Measurements from ENCODE around the gene KIAA0232. TPM values are rescaled to one million over a fixed set of nuclear protein-coding genes. Genes with fewer than 3 reads are reported as not detected.
"Not testable (repeated sequence)": the region's sequence is repeated elsewhere in the genome, so short reads cannot be mapped to it uniquely, and the experiment has no call there.

KIAA0232 gene
- total and polyA plus RNA-seq, 10 donors, result 3.2 to 50.6 (median 34.5) TPM

DNA sequence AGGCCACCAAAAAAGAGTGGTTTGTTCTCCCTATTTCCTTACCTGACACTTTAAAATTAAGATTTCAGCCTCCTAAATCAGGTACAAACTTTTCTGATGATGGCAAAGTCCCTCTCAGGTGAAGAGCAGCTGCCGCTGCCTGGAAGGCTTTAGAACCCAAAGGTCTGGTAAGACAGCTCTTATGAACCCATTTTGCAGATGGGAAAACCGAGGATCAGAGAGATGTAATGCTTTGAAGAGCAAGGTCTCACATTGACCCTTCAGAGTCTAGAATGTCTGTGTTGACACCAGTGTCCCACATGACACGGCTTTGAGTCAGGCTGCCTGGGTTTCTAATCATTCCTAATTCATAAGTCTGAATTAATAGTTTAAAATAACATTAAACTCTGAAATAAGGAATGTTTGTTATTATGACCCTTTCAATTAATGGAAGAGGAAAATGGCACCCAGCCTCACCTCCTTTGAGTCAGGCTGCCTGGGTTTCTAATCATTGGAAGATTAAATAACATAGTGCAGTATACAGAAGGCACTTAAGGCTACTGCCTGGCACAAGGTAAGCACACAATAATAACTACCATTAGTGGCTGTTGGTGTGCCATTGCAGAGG is 27.9 kb upstream of the KIAA0232 start:
- 84 to 95% (median 86%) methylated on average over 3 of the region's 3 CpGs for WGBS, 5 donors

DNA sequence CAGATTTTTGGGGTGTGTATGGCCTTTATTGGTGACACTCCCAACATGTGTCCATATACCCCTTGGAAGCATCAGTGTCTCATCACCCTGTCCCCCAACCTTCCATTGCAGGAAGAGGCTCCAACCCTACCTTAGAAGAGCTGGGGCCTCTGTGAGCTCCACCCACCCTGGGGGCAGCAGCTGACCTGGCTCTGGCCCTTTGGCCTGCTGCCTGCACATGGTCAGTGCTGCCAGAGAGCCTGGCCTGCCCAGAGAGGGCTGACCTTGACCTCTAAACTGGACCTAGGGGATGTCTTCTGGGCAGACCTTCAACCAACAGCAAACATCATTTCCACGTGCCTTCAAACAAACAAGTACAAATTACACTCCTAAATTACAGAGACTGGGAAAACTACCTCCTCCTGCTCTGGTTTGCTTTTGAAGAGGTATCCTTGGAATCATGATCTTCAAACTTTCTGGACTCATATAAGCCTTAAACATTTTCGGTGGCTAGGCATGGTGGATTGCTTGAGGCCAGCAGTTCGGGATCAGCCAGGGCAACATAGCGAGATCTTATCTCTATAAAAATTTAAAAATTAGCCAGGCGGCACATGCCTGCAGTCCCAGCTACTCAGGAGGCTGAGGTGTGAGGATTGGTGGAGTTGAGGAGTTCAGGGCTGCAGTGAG is 27.3 kb upstream of the KIAA0232 start:
- Histone ChIP-seq H3K4me3 (no peak overlapping the region), H3K27ac (peak overlapping the region in 1 of 8 donors; percentile 33), H3K9me3 (no peaks in the 10 kb centered on the region), H3K36me3 (no peaks in the 10 kb centered on the region), H3K4me1 (peaks cover 0 to 28% (median 7%) of the 10 kb centered on the region in 6 donors), H3K27me3 (replicated peaks in 1 of 7) (no peaks in the 10 kb centered on the region)
- intact Hi-C loops (cut with DNase I; ENCODE audit: low total_unique reads), result no loop called here
- 82 to 92% (median 86%) methylated on average over 5 of the region's 5 CpGs for WGBS, 5 donors
- no peak for TF ChIP-seq POLR2A (IDR thresholded peaks at IDR 0.05)
- TF ChIP-seq POLR2AphosphoS5 (IDR thresholded peaks at IDR 0.05), result peak in 1 of 3 donors; percentile 11
- DNase-seq, result no peak

More for the DNA sequence above, 27.9 kb upstream of the KIAA0232 start:
- Histone ChIP-seq H3K4me1 (peaks cover 0 to 35% (median 11%) of the 10 kb centered on the region in 6 donors), H3K4me3 (no peak overlapping the region), H3K27me3 (replicated peaks in 1 of 7) (no peaks in the 10 kb centered on the region), H3K36me3 (no peaks in the 10 kb centered on the region), H3K9me3 (no peaks in the 10 kb centered on the region), H3K27ac (no peak overlapping the region)
- TF ChIP-seq, protein P1, sequence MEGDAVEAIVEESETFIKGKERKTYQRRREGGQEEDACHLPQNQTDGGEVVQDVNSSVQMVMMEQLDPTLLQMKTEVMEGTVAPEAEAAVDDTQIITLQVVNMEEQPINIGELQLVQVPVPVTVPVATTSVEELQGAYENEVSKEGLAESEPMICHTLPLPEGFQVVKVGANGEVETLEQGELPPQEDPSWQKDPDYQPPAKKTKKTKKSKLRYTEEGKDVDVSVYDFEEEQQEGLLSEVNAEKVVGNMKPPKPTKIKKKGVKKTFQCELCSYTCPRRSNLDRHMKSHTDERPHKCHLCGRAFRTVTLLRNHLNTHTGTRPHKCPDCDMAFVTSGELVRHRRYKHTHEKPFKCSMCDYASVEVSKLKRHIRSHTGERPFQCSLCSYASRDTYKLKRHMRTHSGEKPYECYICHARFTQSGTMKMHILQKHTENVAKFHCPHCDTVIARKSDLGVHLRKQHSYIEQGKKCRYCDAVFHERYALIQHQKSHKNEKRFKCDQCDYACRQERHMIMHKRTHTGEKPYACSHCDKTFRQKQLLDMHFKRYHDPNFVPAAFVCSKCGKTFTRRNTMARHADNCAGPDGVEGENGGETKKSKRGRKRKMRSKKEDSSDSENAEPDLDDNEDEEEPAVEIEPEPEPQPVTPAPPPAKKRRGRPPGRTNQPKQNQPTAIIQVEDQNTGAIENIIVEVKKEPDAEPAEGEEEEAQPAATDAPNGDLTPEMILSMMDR (IDR thresholded peaks at IDR 0.05 in 8 of 11, conservative IDR thresholded peaks at IDR 0.05 in 3 of 11), result no peak
- TF ChIP-seq POLR2A (IDR thresholded peaks at IDR 0.05), result no peak
- TF ChIP-seq POLR2AphosphoS5 (IDR thresholded peaks at IDR 0.05), result no peak
- no peak for DNase-seq
- intact Hi-C loops (cut with DNase I; ENCODE audit: low total_unique reads), result no loop called here

DNA sequence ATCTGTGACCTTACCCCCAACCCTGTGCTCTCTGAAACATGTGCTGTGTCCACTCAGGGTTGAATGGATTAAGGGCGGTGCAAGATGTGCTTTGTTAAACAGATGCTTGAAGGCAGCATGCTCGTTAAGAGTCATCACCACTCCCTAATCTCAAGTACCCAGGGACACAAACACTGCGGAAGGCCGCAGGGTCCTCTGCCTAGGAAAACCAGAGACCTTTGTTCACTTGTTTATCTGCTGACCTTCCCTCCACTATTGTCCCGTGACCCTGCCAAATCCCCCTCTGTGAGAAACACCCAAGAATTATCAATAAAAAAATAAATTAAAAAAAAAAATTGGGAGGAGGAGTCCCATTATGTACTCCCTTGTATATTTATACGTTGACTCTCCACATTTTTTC is 26.2 kb upstream of the KIAA0232 start:
- H3K27ac ChIP-seq; H3K4me3 ChIP-seq; H3K36me3 ChIP-seq; intact Hi-C loops (cut with DNase I; ENCODE audit: low total_unique reads); DNase-seq; H3K27me3 ChIP-seq (replicated peaks in 1 of 7); H3K9me3 ChIP-seq: not testable (repeated sequence)
- H3K4me1 ChIP-seq, result peaks cover 0 to 17% (median 5%) of the 10 kb centered on the region in 6 donors
- 49 to 74% (median 60%) methylated on average over 2 to 4 of the region's 6 CpGs for WGBS, 5 donors

DNA sequence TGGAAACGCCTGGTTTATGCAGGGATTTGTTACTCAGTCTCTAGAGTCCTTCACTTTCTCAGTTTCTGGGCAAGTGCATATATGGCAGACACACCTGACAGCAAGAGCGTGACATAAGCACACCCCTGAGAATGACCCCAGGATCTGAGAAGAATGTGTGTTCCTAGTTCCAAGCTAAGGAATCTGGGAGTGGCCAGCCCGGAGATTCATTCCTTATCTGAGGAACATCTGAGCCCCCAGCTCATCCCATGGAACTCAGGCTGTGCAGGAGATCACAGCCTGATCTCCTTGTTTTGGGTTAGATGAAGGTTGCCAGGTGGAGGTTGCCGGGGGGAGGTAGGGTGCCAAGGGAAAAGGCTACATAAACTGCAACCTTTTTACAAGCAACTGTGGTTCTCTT is 23.8 kb upstream of the KIAA0232 start:
- intact Hi-C loops (cut with DNase I; ENCODE audit: low total_unique reads), result no loop called here
- TF ChIP-seq POLR2A (IDR thresholded peaks at IDR 0.05) (no peak), POLR2AphosphoS5 (IDR thresholded peaks at IDR 0.05) (no peak)
- TF ChIP-seq, protein P1 (IDR thresholded peaks at IDR 0.05 in 8 of 11, conservative IDR thresholded peaks at IDR 0.05 in 3 of 11), result no peak
- WGBS, 5 donors, result 80 to 95% (median 86%) methylated on average over 4 of the region's 4 CpGs

DNA sequence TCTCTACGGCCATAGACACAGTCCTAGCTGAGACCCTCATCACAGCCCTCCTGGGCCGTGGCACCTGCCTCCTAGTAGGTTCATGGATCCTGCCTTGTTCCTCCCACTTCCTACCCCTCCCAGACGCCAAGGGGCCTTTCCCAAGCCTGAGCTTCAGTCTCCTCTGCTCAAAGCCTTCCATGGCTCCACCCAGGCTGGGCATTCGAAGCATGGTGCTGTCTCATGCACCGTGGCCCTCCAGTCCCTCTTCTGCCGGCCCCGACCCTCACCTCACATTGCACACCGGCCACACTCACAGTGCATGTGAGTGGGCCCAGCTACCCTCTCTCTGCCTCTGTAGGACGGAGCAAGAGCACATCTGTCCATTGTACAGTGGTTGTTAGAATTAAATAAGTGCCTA is 21.7 kb upstream of the KIAA0232 start:
- Histone ChIP-seq H3K27me3 (replicated peaks in 1 of 7) (peaks cover 0 to 4% (median 0%) of the 10 kb centered on the region in 7 donors), H3K36me3 (no peaks in the 10 kb centered on the region), H3K4me1 (peaks cover 0 to 6% (median 0%) of the 10 kb centered on the region in 6 donors), H3K27ac (no peak overlapping the region), H3K4me3 (no peak overlapping the region), H3K9me3 (no peaks in the 10 kb centered on the region)
- 87 to 92% (median 91%) methylated on average over 7 to 9 of the region's 9 CpGs for WGBS, 5 donors
- no peak for TF ChIP-seq POLR2A (IDR thresholded peaks at IDR 0.05)
- TF ChIP-seq, protein P1 (IDR thresholded peaks at IDR 0.05 in 8 of 11, conservative IDR thresholded peaks at IDR 0.05 in 3 of 11), result no peak
- intact Hi-C loops (cut with DNase I; ENCODE audit: low total_unique reads), result no loop called here
- DNase-seq, result no peak

More for the DNA sequence above, 23.8 kb upstream of the KIAA0232 start:
- H3K4me1 ChIP-seq, result peaks cover 0 to 11% (median 0%) of the 10 kb centered on the region in 6 donors
- no peaks in the 10 kb centered on the region for H3K36me3 ChIP-seq
- no peak for DNase-seq
- peaks cover 0 to 4% (median 0%) of the 10 kb centered on the region in 7 donors for H3K27me3 ChIP-seq (replicated peaks in 1 of 7)
- H3K9me3 ChIP-seq, result no peaks in the 10 kb centered on the region
- no peak overlapping the region for H3K4me3 ChIP-seq
- no peak overlapping the region for H3K27ac ChIP-seq
